NCI-H1694 (cell line): Measurements from ENCODE around the gene TM4SF20.
A peak's percentile ranks its signal among the peaks of the same experiment; 100 is the strongest.
"Not testable (repeated sequence)": the region's sequence is repeated elsewhere in the genome, so short reads cannot be mapped to it uniquely, and the experiment has no call there.

Experiments used
- DNase-seq: peaks from one replicate; lab custom pipeline; 2025; lab: John Stamatoyannopoulos, UW

The TM4SF20 gene

DNA sequence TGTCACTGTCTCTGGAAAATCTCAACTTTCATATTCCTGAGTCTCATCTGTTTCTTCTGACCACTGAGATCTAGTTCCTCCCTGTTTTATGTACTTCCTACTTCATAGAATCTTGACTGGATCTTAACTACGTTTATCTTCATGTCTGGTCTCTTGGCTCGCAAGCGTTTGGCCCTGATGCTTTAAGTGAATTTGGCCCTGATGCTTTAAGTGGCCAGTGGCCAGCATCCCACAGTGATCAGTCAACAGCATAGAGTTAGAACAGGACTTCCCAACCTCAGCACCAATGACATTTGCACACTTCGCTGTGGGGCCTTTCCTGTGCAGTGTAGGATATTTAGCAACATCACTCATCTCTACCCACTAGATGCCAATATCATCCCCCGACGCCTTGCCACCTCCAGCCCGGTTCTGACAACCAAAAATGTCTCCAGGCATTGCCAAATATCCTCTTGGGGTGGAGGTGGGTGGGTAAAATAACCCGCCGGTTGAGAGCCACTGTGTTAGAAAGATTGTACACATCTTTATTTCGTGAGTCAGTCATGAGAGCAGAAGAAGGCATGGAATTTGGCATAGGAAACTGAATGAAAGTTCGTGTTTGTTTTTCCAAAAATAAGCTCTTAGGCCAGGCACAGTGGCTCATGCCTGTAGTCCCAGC is 12.2 kb downstream of the TM4SF20 start:
- no peak for DNase-seq

GRCh38 chr2:227365833-227366232 is 13.3 kb downstream of the TM4SF20 start:
- no peak for DNase-seq

DNA sequence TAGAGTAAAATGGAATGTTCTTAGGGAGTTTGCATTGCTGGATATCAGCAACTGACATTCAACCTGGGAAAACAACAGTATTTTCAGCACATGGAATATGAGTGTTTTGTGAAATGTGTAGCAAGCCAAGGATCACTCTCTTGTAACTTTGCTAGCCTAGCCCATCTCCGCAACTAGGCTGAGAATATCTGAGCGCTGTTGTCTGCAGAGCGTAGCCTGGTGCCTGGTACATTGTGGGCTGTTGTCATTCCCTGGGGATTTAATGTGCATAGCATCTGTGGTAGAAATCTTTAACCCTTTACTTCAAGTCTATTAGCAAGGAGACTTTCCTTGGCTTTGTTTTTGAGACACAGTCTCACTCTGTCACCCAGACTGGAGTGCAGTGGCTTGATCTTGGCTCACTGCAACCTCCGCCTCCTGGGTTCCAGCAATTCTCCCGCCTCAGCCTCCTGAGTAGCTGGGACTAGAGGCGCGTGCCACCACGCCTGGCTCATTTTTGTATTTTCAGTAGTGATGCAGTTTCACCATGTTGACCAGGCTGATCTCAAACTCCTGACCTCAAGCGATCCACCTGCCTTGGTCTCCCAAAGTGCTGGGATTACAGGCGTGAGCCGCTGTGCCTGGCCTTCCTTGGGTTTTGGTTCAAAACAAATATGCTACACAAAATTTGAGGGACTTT is 14.4 kb downstream of the TM4SF20 start:
- not testable (repeated sequence) for DNase-seq

GRCh38 chr2:227363756-227364155 is 15.3 kb downstream of the TM4SF20 start:
- DNase-seq = no peak

- no peak for DNase-seq
Observed at GRCh38 chr2:227360351-227360750, 18.8 kb downstream of the TM4SF20 start.

DNA sequence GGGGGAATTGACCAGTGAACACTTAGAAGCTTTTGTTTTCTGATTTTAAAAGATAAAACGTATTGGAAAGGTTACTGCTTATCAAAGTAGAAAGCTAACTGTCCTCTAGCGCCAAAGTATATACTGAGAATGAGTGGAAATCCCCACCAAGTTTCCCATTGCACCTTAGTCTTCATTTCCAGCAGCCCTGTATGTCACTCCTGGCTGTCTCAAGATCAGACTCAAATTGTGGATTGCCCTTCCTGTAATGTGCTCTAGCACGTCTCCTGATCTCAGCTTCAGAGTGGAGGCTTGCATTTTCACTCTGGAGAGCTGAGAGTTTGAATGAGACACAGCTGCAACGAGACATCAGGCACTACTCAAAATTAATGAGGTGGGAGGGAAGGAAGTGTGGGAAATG is 27.5 kb downstream of the TM4SF20 start:
- no peak for DNase-seq

DNA sequence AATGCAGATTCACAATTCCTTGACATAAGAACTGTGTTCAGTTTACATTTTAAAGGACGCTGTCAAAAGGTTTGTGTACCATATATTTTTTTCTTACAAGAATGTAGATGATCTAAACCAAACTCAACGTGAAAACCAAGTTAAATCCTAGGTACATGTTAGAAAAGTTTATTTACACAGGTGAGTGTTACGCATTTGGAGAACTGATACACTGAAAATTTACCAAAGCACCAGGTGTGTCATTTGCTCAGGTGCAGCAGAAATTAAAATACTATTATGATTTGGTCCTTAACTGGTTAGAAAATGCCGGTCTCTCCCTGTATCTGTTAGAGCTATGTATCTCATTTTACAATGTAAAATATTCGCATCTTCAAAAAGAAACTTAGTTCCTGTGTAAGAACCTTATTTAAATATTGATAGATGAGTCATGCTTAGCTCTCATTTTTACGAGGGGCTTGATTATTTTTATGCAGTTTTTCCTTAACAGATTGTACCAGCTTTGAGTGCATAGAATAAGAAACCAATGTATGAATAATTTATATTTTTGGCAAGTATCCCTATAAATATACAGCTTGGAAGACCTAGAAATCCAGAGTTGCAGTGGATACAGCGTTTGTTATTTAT is 29.0 kb downstream of the TM4SF20 start:
- DNase-seq = no peak

DNA sequence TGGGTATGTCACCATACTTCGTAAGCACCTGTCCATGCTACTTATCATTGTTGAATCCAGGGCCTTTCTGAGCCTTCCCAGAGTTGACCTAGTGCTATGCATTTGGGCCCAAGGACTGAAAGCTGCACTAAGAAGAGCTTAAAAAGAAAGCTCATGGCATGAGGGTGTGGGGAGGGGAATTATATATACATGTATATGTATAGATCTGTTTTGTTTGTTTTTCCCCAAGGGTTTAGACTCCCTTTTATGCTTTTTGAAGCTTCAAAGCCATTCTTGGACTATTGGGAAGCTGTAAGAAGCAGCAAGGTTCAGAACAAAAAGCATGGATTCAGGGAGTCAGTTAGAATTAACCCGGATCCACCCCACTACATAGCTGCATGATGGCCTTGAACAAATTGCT is 30.8 kb downstream of the TM4SF20 start:
- no peak for DNase-seq

GRCh38 chr2:227347117-227347516 is 32.0 kb downstream of the TM4SF20 start:
- no peak for DNase-seq

DNA sequence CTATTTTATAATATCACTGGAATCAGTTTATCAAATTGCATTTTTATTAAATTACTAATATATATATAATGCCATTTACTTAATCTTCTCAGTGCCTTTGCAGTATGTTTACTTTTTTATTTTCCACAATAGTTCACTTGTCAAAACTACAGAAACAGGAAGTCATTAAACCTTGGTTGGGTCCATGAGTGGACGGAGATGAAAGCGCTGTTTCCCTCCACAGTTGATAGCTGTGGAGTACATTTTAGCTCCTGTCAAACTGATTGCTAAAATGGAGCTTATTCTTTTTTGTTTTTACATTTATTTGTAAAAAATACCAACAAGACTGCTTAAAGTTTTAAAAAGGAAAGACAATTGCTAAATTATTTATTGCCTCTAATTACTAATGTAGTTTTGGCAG is 34.9 kb downstream of the TM4SF20 start:
- DNase-seq = no peak

DNA sequence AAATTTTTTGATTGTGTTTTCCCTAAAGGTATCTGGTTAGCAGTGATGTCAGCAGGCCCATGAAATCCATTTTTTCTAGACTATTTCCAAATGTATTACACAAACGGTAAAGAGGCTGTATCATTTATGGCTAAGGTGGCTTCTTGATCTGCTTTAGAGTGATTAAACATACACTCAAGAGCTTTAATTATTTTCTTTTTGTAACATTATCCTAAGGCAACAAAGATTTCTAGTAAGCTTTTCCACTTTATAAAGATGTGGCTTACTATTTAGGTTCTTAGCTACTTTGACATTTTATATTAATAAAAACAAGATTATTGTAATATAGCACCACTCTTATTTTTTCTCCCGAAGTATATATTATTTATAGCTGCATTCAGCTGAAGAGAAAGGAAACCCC is 37.6 kb downstream of the TM4SF20 start:
- DNase-seq = no peak

DNA sequence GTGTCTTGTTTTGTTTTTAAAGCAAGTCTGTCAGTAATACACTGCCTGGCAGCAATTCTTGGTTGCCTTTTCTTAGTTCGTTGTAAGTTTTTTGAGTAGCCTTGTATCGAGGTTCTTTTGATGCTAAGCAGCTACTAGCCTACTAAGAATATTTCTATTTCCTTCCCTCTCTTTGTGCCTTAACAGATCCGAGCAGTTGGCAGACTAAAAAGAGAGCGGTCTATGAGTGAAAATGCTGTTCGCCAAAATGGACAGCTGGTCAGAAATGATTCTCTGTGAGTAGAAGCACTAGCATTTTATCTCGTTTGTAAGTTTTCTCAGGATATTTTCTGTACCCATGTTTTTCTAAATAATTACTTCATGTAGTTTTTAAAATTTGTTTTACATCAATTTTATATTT is 39.0 kb downstream of the TM4SF20 start:
- no peak for DNase-seq

DNA sequence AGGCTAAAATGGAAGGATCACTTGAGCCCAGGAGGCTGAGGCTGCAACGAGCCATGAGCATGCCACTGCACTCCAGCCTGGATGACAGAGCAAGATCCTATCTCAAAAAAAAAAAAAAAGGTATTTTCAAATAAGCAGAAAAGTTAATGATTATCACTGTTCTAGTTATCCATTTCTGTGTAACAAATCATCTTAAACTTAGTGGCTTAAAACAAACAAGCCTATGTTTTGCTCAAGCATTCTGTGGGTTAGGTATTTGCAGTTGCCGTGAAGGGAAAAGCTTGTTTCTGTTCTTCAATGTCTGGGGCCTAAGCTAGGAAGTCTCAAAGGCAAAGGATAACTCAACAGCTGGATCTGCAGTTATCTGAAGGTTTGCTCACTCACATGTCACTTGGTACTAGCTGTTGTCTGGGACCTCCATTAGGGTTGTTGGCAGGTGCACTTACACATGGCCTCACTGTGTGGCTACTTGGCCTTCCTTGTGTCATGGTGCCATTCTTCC is 40.0 kb downstream of the TM4SF20 start:
- DNase-seq = no peak

- no peak for DNase-seq
Observed at GRCh38 chr2:227337442-227337841, 41.7 kb downstream of the TM4SF20 start.

DNA sequence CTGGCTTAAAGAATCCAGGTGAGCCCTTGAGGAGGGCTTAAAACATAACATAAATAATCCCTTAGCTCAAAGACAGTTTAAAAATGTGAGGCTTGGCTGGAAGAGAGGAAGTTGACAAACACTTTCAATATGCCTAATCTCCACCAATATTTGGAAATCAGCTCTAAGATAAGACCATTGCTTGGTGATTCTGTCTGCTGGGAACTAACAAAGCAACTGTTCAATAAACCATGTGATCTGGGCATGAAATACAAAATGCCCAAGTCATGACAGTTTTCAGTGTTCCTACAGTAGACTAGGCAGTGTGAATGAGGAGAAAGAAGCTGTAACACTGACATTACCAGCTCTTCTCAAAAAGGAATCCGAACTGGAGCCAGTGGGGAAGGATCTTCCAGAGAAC is 43.4 kb downstream of the TM4SF20 start:
- no peak for DNase-seq

DNA sequence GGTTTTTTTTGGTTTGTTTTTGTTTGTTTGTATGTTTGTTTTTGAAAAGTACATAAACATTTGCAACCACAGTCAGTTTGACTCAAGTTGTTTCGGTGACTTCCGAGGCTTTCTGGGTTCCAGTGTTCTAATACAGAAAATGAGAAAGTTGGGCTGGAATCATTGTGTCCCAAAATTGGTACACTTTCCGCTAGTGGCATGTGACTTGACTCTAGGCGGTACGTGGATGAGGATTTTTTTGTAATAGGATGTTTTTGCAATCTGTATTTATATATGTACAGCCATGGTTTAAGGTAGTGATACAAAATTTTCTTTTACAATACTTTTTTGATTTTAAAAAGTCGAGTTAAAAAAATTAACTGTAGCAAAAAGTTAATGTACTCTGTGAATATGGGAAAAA is 52.3 kb downstream of the TM4SF20 start:
- DNase-seq = no peak

GRCh38 chr2:227325839-227326195 is 53.3 kb downstream of the TM4SF20 start:
- no peak for DNase-seq

DNA sequence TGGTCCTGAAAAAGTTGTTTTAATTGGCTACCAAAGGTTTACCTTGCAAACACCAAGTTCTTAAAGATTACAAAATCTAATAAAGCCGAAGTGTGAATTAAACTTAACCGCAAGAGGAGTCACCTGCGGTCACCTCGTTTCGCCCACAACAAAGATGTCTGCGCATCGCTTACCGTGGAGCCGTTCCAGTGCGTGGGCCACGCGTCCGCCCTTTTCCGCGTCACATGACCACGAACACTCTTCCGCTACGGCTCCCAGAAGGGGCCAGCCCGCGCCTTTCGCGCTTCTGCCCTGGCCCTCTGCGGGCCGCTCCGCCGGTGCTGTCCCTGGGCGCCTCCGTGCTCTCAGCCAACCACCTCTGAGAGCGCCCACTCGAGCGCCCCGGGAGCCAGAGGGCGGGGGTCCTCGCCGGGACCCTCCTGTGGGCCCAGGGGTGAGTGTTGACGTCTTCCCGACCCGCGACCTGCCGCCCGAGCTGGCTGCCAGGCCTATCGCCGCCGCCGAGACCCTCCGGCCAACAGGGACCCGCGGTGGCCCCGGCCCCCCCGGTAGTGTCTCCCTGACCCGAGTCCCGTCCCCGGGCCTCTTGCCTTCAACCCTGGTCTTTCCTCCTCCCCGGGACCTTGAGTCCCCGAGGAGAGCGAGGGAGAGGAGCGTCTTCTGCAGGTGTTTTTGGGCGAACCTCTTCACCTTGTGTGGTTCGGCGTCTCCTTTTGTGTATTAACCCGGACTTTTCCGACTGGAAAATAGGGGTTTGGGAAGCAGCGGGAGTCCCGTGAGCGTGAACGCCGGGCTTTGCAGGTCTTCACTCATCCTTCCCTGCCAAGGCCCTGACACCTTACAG is 53.9 kb downstream of the TM4SF20 start, which contains the start of gene MFF:
MFF (plus strand) TSS at position 257 of the 844 bp plus-strand sequence. CDS start 5,415 bp downstream, outside the sequence.
- peak; percentile 87 for DNase-seq

DNA sequence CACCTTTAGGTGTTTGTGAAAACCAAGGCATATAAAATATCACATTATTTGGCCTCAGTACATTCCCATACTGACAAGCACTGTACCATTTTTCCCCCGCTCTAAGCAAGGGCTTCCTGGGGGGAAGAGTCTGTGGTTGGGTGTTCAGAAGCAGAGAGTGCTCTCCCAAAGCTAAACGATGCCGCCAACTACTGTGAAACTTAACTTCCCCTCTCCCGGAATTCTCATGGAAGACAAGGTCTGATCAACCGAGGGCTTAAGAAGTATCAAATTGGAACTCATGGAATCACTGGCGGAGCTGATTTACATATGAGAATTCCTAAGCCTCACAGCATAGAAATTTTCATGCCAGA is 54.5 kb downstream of the TM4SF20 start:
- DNase-seq = peak; percentile 5

DNA sequence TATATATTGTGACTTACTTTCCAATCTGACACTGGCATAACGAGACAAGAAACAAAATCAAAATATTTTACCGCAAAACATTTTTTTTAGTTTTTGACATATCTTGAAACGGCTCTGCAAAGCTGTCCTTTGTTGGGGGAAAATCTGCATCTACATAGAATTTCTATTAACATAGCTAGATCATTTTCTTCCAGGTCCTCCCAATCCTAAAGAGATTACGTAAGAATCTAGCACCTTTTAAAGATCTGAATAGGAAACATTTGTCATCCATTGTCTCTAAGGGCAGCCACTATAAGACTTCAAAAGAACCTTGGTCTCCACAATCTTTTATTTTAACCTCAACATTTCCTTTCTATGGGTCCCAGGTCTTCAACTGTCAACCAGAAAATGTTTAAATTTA is 55.3 kb downstream of the TM4SF20 start:
- no peak for DNase-seq

- DNase-seq = no peak
Observed at GRCh38 chr2:227322530-227323205, 56.4 kb downstream of the TM4SF20 start.
